K562 (cell line): Measurements from ENCODE around the gene WDR64. TPM values are rescaled to one million over a fixed set of nuclear protein-coding genes. Genes with fewer than 3 reads are reported as not detected.

Source experiments
- KDM5B ChIP-seq: fragments of 200-600 bp; sonication (generic); IDR thresholded peaks from 2 replicates; pipeline ENCODE4 v1.6.1; 2012; ENCODE audit warnings: low read depth, mild to moderate bottlenecking, moderate library complexity, low read length, control low read depth, inconsistent platforms; ENCODE audit not compliant: insufficient replicate concordance
- POLR2AphosphoS5 ChIP-seq: IDR thresholded peaks from 2 replicates; pipeline ENCODE4 v1.6.1; 2011; ENCODE audit warnings: mild to moderate bottlenecking, low read depth, low read length, moderate library complexity; ENCODE audit not compliant: control insufficient read depth, insufficient read depth
- POLR3A ChIP-seq: IDR thresholded peaks from 2 replicates; pipeline ENCODE4 v1.6.1; 2011; ENCODE audit warnings: borderline replicate concordance, mild to moderate bottlenecking, moderate library complexity; ENCODE audit not compliant: insufficient read length, insufficient read depth; ENCODE audit errors: extremely low read depth
- PRPF4 ChIP-seq: fragments of 200-400 bp; formaldehyde crosslinking; IDR thresholded peaks from one replicate; pipeline ENCODE4 v1.6.1; 2017; ENCODE audit warnings: low read length, low read depth, mild to moderate bottlenecking; ENCODE audit not compliant: insufficient read depth, poor library complexity, severe bottlenecking
- RAD21 ChIP-seq, 2 experiments: fragments of 250-450 bp in 1 of 2; fragments of 450-650 bp in 1 of 2; sonication (Bioruptor Pico) in 1 of 2; formaldehyde crosslinking in 1 of 2; IDR thresholded peaks in 1 of 2; conservative IDR thresholded peaks in 1 of 2; 2 replicates each; pipeline versions ENCODE4 v1.4.0 to v1.8.0; 2020 to 2022; ENCODE audit warnings: mild to moderate bottlenecking in 2 of 2, moderate library complexity in 1 of 2
- RAD51 ChIP-seq: fragments of 450-650 bp; IDR thresholded peaks from 2 replicates; pipeline ENCODE4 v1.7.1; 2016; ENCODE audit warnings: low read depth, mild to moderate bottlenecking, borderline replicate concordance
- RBM25 ChIP-seq: fragments of 200-400 bp; formaldehyde crosslinking; IDR thresholded peaks from 2 replicates; pipeline ENCODE4 v1.6.1; 2018; ENCODE audit warnings: low read length, low read depth, moderate library complexity; ENCODE audit not compliant: severe bottlenecking
- STAT5A ChIP-seq: IDR thresholded peaks from 2 replicates; pipeline ENCODE4 v1.6.1; 2012; ENCODE audit warnings: low read length, inconsistent platforms, borderline replicate concordance
- ZNF121 ChIP-seq: sonication (generic); formaldehyde crosslinking; conservative IDR thresholded peaks from 2 replicates; pipeline ENCODE4 v1.8.0; 2022; ENCODE audit warnings: missing genetic modification reagents
- ZNF23 ChIP-seq: fragments of 250-450 bp; sonication (Bioruptor Pico); IDR thresholded peaks from 2 replicates; pipeline ENCODE4 v1.4.0; 2020; ENCODE audit warnings: mild to moderate bottlenecking
- ZNF324 ChIP-seq: fragments of 250-450 bp; sonication (Bioruptor Pico); IDR thresholded peaks from 2 replicates; pipeline ENCODE4 v1.4.0; 2020; ENCODE audit warnings: mild to moderate bottlenecking
- ZNF384 ChIP-seq: IDR thresholded peaks from 2 replicates; pipeline ENCODE4 v1.6.1; 2012; ENCODE audit warnings: low read depth, low read length, improper control_type of control experiment
- ZNF408 ChIP-seq: fragments of 250-450 bp; sonication (Bioruptor Pico); IDR thresholded peaks from 2 replicates; pipeline ENCODE4 v1.4.0; 2020; ENCODE audit warnings: low read depth, mild to moderate bottlenecking, moderate library complexity
- polyA plus RNA-seq, 8 experiments: library from polyadenylated mRNA; depleted of rRNA in 4 of 8; stranded (reverse) in 5 of 8; unstranded in 3 of 8; fragments of >200 nt; fragmentation: Nextera tagmentation in 2 of 8; fragmentation: Illumina TruSeq in 1 of 8; extraction: Ambion mirVana in 2 of 8; extraction: Trizol in 1 of 8; gene quantifications; 2 replicates each; pipeline versions ENCODE4 v1.2.1 to v1.2.3, GENCODE V29; 2011 to 2014; ENCODE audit warnings: inconsistent platforms in 1 of 8, missing spikeins in 1 of 8
- total RNA-seq, 7 experiments: library from RNA; depleted of rRNA in 6 of 7; stranded (reverse); fragments of >200 nt in 6 of 7; fragmentation: Illumina TruSeq in 2 of 7; extraction: Trizol in 2 of 7; gene quantifications; 2 replicates each; pipeline versions ENCODE4 v1.2.1 to v1.2.3, GENCODE V29; 2011 to 2021; ENCODE audit warnings: low replicate concordance in 1 of 7
- TF ChIP-seq, protein P1 (sequence below), 2 experiments: fragments of 450-650 bp in 1 of 2; sonication (generic) in 1 of 2; formaldehyde crosslinking in 1 of 2; IDR thresholded peaks; 2 replicates each; pipeline versions ENCODE4 v1.7.1 to v1.9.0; 2016 to 2022; ENCODE audit warnings: inconsistent platforms in 1 of 2, mild to moderate bottlenecking in 1 of 2, missing genetic modification reagents in 1 of 2
- TF ChIP-seq, protein P2 (sequence below): fragments of 450-650 bp; IDR thresholded peaks from 2 replicates; pipeline ENCODE4 v1.6.1; 2016; ENCODE audit warnings: mild to moderate bottlenecking

The WDR64 gene
- total and polyA plus RNA-seq, 9 of the 15 experiments (the other 6 are each of a cell fraction or from before 2014, with no cell fraction given) = 0.06 to 0.29 (median 0.19) TPM; not detected in 5

DNA sequence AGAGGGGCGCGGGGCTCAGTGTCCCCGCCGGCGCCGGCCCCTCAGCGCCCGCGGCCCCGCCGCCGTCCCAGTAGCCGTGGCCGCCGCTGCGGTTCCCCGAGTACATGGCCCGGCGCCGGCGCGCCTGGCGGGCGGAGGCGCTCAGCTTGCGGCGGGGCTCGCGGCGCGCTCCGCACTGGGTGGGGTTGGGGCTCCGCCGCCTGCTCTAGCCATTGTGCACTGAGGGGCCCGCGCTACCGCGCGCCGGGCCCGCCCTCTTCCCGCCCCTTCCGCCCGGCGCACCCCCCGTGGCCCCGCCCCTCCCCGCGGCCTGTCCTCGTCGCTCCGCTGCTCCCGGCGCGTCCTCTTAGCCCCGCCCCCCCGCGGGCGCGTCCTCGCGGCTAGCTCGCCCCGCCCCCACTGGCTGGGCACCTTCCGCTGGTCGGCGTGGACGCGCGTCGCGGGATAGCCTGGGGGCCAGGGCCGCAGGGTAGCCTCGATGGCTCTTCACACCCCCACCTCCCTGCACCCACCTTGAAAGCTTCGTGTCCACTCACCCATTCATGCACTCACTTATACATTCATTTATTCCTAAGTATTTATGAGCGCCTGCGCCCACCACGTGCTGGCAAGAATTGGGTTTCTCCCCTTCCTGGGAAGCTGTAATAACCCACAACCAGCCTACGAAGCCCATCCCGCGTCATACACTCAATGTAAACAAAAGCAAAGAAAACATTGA, 11.8 kb upstream of the WDR64 start, which contains the start of the genes CHML and OPN3 (continued):
- TF ChIP-seq RAD51 = no peak
- TF ChIP-seq ZNF324 (CRISPR knock-in tag) = no peak
- TF ChIP-seq STAT5A = no peak
- TF ChIP-seq RBM25 = no peak
- TF ChIP-seq POLR3A = no peak
- no peak for TF ChIP-seq PRPF4
- no peak for TF ChIP-seq ZNF384
- TF ChIP-seq, protein P1, sequence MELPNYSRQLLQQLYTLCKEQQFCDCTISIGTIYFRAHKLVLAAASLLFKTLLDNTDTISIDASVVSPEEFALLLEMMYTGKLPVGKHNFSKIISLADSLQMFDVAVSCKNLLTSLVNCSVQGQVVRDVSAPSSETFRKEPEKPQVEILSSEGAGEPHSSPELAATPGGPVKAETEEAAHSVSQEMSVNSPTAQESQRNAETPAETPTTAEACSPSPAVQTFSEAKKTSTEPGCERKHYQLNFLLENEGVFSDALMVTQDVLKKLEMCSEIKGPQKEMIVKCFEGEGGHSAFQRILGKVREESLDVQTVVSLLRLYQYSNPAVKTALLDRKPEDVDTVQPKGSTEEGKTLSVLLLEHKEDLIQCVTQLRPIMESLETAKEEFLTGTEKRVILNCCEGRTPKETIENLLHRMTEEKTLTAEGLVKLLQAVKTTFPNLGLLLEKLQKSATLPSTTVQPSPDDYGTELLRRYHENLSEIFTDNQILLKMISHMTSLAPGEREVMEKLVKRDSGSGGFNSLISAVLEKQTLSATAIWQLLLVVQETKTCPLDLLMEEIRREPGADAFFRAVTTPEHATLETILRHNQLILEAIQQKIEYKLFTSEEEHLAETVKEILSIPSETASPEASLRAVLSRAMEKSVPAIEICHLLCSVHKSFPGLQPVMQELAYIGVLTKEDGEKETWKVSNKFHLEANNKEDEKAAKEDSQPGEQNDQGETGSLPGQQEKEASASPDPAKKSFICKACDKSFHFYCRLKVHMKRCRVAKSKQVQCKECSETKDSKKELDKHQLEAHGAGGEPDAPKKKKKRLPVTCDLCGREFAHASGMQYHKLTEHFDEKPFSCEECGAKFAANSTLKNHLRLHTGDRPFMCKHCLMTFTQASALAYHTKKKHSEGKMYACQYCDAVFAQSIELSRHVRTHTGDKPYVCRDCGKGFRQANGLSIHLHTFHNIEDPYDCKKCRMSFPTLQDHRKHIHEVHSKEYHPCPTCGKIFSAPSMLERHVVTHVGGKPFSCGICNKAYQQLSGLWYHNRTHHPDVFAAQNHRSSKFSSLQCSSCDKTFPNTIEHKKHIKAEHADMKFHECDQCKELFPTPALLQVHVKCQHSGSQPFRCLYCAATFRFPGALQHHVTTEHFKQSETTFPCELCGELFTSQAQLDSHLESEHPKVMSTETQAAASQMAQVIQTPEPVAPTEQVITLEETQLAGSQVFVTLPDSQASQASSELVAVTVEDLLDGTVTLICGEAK (IDR thresholded peaks at IDR 0.05) = no peak
- TF ChIP-seq, protein P1 (CRISPR knock-in tag; IDR thresholded peaks at IDR 0.05) = no peak
- peak; percentile 73; the same call in 1 of the 2 replicates for TF ChIP-seq POLR2AphosphoS5
- no peak for TF ChIP-seq ZNF121 (CRISPR knock-in tag)
- TF ChIP-seq, protein P2, sequence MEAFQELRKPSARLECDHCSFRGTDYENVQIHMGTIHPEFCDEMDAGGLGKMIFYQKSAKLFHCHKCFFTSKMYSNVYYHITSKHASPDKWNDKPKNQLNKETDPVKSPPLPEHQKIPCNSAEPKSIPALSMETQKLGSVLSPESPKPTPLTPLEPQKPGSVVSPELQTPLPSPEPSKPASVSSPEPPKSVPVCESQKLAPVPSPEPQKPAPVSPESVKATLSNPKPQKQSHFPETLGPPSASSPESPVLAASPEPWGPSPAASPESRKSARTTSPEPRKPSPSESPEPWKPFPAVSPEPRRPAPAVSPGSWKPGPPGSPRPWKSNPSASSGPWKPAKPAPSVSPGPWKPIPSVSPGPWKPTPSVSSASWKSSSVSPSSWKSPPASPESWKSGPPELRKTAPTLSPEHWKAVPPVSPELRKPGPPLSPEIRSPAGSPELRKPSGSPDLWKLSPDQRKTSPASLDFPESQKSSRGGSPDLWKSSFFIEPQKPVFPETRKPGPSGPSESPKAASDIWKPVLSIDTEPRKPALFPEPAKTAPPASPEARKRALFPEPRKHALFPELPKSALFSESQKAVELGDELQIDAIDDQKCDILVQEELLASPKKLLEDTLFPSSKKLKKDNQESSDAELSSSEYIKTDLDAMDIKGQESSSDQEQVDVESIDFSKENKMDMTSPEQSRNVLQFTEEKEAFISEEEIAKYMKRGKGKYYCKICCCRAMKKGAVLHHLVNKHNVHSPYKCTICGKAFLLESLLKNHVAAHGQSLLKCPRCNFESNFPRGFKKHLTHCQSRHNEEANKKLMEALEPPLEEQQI = no peak
- TF ChIP-seq ZNF23 = no peak
- no peak for TF ChIP-seq RAD21 (CRISPR knock-in tag; conservative IDR thresholded peaks at IDR 0.05 in 1 of 2, IDR thresholded peaks at IDR 0.05 in 1 of 2)
- peak; percentile 79 for TF ChIP-seq KDM5B
- TF ChIP-seq ZNF408 (CRISPR knock-in tag) = no peak
